Lung (tissue), 12 donors: ENCODE data around the gene ADIRF. TPM values are rescaled to one million over a fixed set of nuclear protein-coding genes. Genes with fewer than 3 reads are reported as not detected.
"Not testable (repeated sequence)": the region's sequence is repeated elsewhere in the genome, so short reads cannot be mapped to it uniquely, and the experiment has no call there.

Experiments used
- ATAC-seq: fragments of 200-7000 bp; cut with Tn5 transposase; one replicate; pipeline ENCODE4 v1.9.1; 2020; ENCODE audit warnings: moderate number of reproducible peaks; ENCODE audit not compliant: insufficient read depth, low FRiP score
- DNase-seq, 3 donors: peaks; one replicate each; pipeline ENCODE4 v3.0.0-alpha.2; 2013 to 2017
- H3K27ac ChIP-seq, 2 donors: one replicate each; pipeline ENCODE4 v1.5.1; 2013; ENCODE audit warnings: mild to moderate bottlenecking in 2 of 2, moderate library complexity in 2 of 2, control low read depth in 1 of 2, inconsistent platforms in 1 of 2, low read depth in 1 of 2, low read length in 1 of 2
- H3K27me3 ChIP-seq, 3 donors: one replicate each; pipeline ENCODE4 v1.5.1; 2013; ENCODE audit warnings: low read length in 2 of 3; ENCODE audit not compliant: control insufficient read depth in 3 of 3, insufficient read depth in 3 of 3
- H3K36me3 ChIP-seq, 4 donors: one replicate each; pipeline ENCODE4 v1.5.1; 2013; ENCODE audit warnings: low read length in 4 of 4, mild to moderate bottlenecking in 1 of 4, moderate library complexity in 1 of 4; ENCODE audit not compliant: control insufficient read depth in 4 of 4, insufficient read depth in 4 of 4
- H3K4me1 ChIP-seq, 5 donors: one replicate each; pipeline ENCODE4 v1.5.1; 2013; ENCODE audit warnings: low read length in 5 of 5, mild to moderate bottlenecking in 2 of 5, moderate library complexity in 1 of 5; ENCODE audit not compliant: control insufficient read depth in 5 of 5, insufficient read depth in 5 of 5
- H3K4me3 ChIP-seq: one replicate; pipeline ENCODE4 v1.5.1; 2013; ENCODE audit warnings: mild to moderate bottlenecking, control low read depth, moderate library complexity
- H3K9ac ChIP-seq, 2 donors: one replicate each; pipeline ENCODE4 v1.5.1; 2013; ENCODE audit warnings: low read length in 2 of 2, control low read depth in 1 of 2; ENCODE audit not compliant: insufficient read depth in 1 of 2
- H3K9me3 ChIP-seq, 4 donors: one replicate each; pipeline ENCODE4 v1.5.1; 2013; ENCODE audit warnings: low read length in 3 of 4, mild to moderate bottlenecking in 1 of 4, moderate library complexity in 1 of 4; ENCODE audit not compliant: control insufficient read depth in 4 of 4, insufficient read depth in 3 of 4
- WGBS, 2 donors: extraction: QIAGEN DNeasy Blood & Tissue Kit; methylation state at CpG; one replicate each; pipeline ENCODE4 v1.1.7; 2013; 5-methylcytosine and 5-hydroxymethylcytosine counted together
- polyA plus RNA-seq, 2 donors: library from polyadenylated mRNA; stranded (reverse); fragments of 200-250 nt; gene quantifications; one replicate each; pipeline ENCODE4 v1.2.1, GENCODE V29; 2013
- total RNA-seq, 2 donors: library from RNA; depleted of rRNA in 1 of 2; stranded (reverse); fragments of >200 nt in 1 of 2; gene quantifications; one replicate each; pipeline ENCODE4 v1.2.1, GENCODE V29; 2014 to 2021
- TF ChIP-seq, protein P1 (sequence below): IDR thresholded peaks from 2 replicates; pipeline ENCODE4 v1.5.1; 2012; ENCODE audit warnings: mild to moderate bottlenecking; ENCODE audit errors: control extremely low read depth, extremely low read depth
- donor health status: control.
- donor health status: control.
- donor health status: Bipolar disorder and iron deficiency.
- donor health status: healthy.
- donor health status: DM: yes; HTN: yes; CAD: no.

Gene ADIRF
- total and polyA plus RNA-seq, 4 donors = 61.4 to 597 (median 320) TPM

DNA sequence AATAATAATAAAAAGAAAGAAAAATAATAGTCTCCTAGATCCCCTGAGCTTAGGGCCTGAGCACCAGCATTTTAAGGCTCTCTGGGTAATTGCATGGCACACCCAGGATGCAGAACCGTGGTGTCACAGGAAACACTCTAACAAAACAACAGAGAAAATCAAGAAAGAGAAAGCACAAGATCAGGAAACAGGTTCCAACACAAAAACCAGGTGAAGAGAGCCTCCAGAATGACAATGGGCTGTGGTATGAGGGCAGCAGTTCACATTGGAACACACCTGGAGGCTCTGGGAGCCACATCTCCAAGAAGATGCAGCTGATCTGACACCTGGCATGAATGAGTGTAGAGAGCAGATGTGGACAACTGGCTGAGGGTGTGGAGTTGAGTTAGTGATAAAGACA lies 17.9 kb upstream of the ADIRF start:
- Histone ChIP-seq H3K9me3 (peaks cover 0 to 4% (median 0%) of the 10 kb centered on the region in 4 donors), H3K4me1 (peaks cover 0 to 19% (median 12%) of the 10 kb centered on the region in 5 donors), H3K4me3 (no peak overlapping the region), H3K27me3 (no peaks in the 10 kb centered on the region), H3K9ac (no peak overlapping the region), H3K27ac (no peak overlapping the region), H3K36me3 (no peaks in the 10 kb centered on the region)
- TF ChIP-seq, protein P1, sequence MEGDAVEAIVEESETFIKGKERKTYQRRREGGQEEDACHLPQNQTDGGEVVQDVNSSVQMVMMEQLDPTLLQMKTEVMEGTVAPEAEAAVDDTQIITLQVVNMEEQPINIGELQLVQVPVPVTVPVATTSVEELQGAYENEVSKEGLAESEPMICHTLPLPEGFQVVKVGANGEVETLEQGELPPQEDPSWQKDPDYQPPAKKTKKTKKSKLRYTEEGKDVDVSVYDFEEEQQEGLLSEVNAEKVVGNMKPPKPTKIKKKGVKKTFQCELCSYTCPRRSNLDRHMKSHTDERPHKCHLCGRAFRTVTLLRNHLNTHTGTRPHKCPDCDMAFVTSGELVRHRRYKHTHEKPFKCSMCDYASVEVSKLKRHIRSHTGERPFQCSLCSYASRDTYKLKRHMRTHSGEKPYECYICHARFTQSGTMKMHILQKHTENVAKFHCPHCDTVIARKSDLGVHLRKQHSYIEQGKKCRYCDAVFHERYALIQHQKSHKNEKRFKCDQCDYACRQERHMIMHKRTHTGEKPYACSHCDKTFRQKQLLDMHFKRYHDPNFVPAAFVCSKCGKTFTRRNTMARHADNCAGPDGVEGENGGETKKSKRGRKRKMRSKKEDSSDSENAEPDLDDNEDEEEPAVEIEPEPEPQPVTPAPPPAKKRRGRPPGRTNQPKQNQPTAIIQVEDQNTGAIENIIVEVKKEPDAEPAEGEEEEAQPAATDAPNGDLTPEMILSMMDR = no peak
- DNase-seq (no peak), ATAC-seq (no peak)
- WGBS, 2 donors = 41 to 58% methylated on average over 1 of the region's 1 CpG

DNA sequence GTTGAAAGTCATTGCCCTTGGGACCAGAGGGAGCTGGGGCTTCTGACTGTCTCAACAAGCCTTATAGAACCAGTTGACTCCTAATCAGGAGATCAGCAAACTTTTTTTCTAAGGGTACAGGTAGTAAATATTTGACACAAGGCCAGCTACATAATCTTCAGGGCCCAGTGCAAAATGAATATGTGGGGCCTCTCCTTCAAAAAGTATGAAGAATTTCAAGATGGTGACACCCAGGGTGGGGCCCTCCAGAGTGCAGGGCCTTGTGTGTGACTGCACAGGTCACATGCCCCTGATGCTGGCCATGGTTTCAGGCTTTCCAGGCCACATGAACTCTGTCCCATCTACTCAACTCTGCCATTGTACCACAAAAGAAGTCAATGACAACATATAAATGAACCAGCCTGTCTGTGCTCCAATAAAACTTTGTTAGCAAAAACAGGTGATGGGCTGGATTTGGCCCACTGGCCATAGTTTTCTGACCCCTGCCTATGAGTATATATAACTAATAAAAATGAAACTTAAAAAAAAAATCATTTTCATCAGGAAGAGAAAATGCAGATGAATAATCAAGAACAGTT lies 17.0 kb upstream of the ADIRF start:
- TF ChIP-seq, protein P1 = no peak

DNA sequence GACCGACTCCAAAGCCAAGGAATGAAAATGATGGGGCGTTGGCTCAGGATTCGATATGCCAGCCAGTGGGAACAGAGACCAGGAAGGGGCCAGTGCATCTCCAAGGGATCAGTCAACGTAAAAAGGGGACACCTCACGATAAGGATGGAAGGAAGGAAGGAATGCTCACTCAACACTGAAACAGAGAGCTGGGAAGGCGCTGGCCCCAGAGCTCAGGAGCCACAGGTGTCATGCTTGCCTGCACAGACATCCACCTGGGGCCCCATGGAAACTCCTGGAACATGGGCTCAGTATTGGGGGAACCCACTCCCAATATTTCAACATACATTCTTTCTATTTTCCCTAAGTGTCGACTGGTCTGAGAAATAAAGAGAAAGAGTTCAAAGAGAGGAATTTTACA lies 16.2 kb upstream of the ADIRF start:
- H3K4me1 ChIP-seq = peaks cover 0 to 27% (median 14%) of the 10 kb centered on the region in 5 donors
- H3K9ac ChIP-seq = no peak overlapping the region
- H3K27me3 ChIP-seq = no peaks in the 10 kb centered on the region
- DNase-seq (peak in 1 of 3 donors; percentile 2), ATAC-seq (no peak)
- no peak overlapping the region for H3K4me3 ChIP-seq
- TF ChIP-seq, protein P1 = no peak
- no peaks in the 10 kb centered on the region for H3K36me3 ChIP-seq
- WGBS, 2 donors = 79 to 87% methylated on average over 7 of the region's 7 CpGs
- no peak overlapping the region for H3K27ac ChIP-seq
- peaks cover 0 to 4% (median 0%) of the 10 kb centered on the region in 4 donors for H3K9me3 ChIP-seq

More for the DNA sequence above, 17.0 kb upstream of the ADIRF start:
- ATAC-seq (no peak), DNase-seq (no peak)
- Histone ChIP-seq H3K4me3 (no peak overlapping the region), H3K27ac (no peak overlapping the region), H3K4me1 (peaks cover 0 to 24% (median 14%) of the 10 kb centered on the region in 5 donors), H3K9me3 (peaks cover 0 to 4% (median 0%) of the 10 kb centered on the region in 4 donors), H3K9ac (no peak overlapping the region), H3K27me3 (no peaks in the 10 kb centered on the region), H3K36me3 (no peaks in the 10 kb centered on the region)

DNA sequence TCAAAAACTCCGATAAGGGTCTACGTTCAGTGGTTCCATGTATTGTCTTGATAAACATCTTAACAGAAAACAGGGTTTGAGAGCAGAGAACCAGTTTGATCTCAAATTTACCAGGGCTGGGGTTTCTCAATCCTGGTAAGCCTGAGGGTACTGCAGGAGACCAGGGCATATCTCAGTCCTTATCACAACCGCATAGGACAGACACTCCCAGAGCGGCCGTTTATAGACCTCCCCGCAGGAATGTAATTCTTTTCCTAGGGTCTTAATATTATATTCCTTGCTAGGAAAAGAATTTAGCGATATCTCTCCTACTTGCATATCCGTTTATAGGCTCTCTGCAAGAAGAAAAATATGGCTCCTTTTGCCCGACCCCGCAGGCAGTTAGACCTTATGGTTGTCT lies 15.6 kb upstream of the ADIRF start:
- H3K36me3 ChIP-seq, H3K9ac ChIP-seq, H3K9me3 ChIP-seq, H3K27ac ChIP-seq, H3K27me3 ChIP-seq, H3K4me3 ChIP-seq, ATAC-seq: not testable (repeated sequence)
- DNase-seq = peak in 1 of 3 donors; percentile 9
- H3K4me1 ChIP-seq = peaks cover 0 to 33% (median 16%) of the 10 kb centered on the region in 5 donors
- 94 to 96% methylated on average over 10 of the region's 10 CpGs for WGBS, 2 donors
